ENCODE results near the gene TLCD1.
"Not testable (repeated sequence)": the region's sequence is repeated elsewhere in the genome, so short reads cannot be mapped to it uniquely, and the experiment has no call there.

The TLCD1 gene

DNA sequence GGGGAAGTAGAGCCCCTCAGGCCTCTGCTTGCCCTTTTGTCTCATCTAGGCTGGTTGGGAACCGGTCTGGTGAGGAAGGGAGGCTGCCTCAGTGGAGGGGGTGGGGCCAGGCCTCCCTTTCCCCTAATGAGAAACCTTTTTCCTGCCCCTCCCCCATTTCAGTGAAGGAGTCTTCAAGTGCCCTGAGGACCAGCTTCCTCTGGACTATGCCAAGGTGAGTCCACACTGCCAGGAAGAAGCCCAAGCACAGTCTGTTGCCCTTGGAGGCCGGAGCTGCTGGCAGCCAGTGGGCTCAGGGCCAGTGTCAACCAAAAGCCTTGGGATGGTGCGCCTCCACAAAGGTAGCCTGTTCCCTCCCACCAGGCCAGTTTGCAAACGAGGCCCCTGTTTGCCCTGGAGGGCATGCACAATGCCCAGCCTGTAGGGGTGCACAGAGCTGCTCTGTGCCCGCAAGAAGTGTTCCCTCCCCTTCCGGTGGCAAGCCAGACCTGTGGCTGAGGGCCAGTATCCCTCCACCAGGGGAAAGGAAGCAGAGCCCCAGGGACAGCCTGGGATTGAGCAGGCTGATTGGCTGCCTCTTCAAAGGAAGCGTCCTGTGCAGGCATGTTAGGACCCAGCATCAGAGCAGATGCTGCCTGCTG, 21.1 kb upstream of the TLCD1 start:
- no peak for DNase-seq (ENCODE audit: low read depth in 3 of 3, low spot score in 1 of 3)

DNA sequence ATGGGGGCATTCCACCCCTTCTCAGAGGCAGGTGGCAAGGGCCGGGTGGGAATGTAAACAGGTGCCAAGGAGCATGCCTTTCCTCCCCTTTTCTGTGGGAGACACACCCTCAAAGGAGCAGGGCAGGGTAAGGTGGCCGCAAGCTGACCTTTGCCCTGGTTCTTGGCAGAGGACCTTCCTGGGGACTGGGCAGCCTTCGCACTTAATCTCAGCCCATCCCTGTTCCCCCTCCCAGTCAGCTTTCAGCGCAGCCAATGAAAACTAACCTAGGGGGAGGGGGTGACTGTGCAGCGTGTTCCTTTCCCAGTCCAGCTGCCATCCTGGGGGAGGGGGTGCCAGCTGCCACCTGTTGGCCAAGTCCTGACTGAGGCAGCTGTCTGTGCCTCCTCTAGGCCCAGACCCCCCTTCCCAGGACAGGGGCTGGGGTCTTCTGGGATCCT, 20.6 kb upstream of the TLCD1 start:
- DNase-seq (ENCODE audit: low read depth in 3 of 3, low spot score in 1 of 3), result no peak

DNA sequence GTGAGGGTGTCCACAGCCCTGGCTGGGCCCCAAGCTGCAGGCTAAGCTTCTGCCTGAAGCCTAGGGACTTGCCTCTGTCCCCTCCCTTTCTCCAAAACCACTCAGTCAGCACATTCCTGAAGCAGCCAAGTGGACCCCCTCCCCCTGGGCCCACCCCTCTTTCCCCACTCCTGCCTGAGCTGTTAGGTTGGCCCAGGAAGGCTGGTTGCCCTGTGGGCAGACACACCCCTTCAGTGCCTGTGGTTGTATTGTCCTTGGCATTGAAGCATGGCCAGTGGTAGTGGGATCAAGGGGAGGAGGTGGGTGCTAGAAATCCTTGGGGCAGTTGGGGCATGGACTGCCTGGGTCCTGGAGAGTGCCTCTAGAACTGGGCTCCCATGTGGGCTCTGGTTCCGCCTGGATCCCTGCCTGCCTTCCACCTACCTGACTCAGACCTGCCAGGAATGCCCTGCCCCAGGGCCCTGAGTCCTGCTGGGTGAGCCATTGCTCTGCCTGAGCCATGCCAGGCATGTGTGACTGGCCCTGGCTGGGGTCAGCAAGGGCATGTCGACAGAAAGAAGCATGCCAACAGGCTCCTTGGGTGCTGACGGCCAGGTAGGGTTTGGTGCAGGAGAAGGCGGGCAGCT, 19.9 kb upstream of the TLCD1 start:
- no peak for DNase-seq (ENCODE audit: low read depth in 3 of 3, low spot score in 1 of 3)

DNA sequence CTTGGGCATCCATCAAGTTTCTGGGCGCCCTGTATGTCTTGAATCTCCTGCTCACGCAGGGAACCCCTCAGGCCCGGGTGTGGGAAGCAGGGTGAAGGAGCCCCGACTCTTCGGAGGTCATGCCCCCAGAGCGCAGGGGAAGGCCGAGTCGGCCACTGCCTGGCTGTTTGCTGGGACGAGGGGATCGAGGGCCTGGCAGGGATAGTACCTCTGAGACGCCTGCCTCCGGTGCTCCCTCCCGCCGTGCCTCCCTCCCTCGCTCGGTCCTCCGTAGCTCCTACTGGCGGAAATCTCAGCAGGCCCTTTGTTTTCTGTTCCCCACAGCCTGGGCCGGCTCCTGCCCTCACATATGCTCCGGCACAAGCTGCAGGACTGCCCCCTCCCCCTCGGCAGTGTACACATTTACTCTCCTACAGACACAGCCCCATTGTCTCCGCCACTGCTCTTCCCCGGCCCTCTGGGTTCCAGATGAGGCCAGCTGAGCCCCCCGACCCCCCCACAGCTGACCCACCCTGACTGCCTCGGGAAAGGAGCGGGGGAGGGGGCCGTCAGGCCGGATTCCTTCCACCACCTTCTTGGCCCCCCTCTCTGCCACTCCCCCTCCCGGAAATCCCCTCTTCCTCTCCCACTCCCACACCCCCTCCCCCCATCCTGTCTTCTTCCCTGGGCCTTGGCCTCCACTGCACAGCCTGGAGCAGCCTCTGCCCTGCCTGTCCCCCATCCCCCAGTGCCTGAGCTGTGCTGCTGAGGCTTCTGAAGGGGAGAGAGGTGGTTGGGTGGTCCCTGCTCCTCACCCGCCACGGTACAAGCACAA, 19.1 kb upstream of the TLCD1 start:
- no peak for DNase-seq (ENCODE audit: low read depth in 3 of 3, low spot score in 1 of 3)

DNA sequence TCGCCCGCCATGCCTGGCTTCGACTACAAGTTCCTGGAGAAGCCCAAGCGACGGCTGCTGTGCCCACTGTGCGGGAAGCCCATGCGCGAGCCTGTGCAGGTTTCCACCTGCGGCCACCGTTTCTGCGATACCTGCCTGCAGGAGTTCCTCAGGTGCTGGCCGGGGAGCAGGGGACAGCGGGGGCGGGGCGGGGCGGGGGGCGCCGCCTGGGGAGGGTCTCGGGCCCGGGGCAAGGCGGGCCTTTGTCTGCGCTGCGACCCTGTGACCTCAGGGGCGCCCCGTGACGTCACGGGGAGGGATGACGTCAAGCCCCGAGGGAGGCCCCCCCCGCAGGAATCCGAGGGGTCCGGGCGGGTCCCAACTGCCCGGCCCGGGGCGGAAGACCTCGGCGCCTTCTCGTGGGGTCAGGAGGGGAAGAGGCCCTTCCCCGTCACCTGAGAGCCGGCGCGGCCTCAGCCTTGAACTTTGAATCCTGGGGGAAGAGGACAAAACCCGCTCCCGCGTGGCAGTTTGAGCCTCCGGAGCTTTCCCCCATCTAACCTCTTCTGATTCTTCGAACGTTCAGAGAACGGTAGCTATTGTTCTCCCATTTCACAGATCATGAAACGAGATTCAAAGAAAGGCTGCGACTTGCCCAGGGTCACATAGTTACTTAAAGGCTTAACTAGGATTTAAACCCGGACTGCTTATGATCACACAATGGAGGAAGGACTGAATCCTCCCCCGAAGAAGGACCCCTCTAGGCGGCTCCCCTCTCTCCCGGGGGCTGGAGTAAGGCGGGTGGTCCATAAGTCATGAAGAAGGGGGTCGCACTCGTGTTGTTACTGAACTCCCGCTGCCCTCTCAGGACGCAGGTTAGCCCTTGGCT, 18.3 kb upstream of the TLCD1 start:
- DNase-seq (ENCODE audit: low read depth in 3 of 3, low spot score in 1 of 3), result peak in 1 of 3 donors; percentile 73

DNA sequence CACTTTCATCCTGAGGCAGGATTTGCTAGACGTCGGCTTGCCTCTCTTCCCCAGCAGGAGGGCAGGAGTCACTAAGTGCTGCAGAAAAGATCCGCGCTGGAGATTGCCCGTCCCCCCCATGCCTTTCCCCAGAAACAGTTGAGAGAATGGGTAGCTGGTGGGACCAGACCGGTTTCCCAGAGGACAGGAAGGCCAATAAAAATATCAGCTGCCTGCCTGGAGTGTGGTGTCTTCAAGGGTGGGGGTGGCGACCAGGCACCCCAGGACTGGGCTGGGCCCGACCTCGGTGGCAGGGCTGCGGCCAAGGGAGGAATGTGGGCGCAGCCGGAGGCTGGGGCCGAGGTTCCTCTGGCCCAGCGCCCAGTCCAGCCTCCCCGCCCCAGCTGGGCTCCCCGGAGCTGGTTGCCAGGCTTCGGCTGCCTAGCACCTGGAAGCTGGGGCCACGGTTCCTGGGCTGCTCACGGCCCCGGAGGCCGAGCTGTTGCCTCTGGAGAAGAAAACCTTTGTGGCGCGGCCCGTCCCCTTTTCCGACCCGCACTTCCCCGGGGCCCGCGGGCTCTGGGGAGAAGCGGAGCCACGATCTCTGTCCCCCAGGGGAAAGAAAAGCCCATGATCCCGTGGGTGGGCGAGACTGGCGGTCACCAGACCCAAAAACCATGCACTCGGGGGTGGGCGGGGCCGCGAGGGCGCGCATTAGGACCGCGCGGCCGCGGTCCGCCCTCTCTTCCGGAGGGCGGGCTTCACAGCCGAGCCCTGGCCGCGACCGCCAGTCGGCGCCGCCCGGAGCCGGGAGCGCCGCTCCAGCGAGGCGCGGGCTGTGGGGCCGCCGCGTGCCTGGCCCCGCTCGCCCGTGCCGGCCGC, 17.4 kb upstream of the TLCD1 start, which contains the start of gene TRAF4:
Gene TRAF4 (plus strand): TSS at position 769 of the 861 bp plus-strand sequence. CDS start 102 bp downstream, outside the sequence.
- DNase-seq (ENCODE audit: low read depth in 3 of 3, low spot score in 1 of 3), result peak in 1 of 3 donors; percentile 70

DNA sequence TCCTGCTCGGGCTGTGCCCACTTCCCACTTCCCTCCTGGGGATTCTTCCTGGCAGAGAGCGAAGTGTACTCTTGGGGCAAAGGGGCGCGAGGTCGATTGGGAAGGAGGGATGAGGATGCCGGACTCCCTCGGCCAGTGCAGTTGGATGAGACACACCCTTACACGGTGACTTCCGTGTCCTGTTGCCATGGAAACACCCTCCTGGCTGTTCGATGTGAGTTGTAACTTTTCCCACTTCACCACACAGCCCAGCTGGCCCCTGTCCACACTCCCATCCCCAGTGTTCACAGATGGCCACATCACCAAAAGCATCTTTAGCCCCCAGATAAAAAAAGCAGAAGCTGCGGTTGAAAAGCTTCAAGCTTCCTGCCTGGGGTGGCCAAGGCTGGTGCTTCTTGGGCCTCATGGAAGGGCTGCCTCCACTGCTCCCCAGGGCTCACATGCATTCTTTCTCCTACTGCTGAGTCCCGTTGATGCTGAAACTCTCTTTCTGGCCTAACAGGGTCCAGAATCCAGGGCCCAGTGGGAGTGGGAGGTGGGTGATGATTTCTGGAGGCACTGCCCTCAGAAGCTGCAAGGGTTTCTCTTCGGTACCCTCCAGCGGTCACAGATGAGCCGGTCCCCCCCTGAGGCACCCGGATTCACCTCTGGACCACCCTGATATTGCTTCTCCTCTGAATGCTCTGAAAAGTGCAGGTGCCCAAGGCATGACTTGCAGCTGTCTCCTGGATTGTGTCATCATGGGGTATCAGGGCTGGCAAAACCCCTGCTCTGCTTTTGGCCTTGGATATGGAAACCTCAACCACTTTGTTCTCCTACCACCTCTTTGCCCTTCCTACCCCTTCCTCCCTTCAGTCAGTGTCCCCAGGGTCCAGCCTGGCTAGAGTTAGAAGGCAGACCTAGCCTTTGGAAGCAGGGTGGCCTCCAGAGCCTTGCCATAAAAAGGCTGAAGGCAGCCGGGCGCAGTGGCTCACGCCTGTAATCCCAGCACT, 15.6 kb upstream of the TLCD1 start:
- DNase-seq (ENCODE audit: low read depth in 3 of 3, low spot score in 1 of 3), result no peak

DNA sequence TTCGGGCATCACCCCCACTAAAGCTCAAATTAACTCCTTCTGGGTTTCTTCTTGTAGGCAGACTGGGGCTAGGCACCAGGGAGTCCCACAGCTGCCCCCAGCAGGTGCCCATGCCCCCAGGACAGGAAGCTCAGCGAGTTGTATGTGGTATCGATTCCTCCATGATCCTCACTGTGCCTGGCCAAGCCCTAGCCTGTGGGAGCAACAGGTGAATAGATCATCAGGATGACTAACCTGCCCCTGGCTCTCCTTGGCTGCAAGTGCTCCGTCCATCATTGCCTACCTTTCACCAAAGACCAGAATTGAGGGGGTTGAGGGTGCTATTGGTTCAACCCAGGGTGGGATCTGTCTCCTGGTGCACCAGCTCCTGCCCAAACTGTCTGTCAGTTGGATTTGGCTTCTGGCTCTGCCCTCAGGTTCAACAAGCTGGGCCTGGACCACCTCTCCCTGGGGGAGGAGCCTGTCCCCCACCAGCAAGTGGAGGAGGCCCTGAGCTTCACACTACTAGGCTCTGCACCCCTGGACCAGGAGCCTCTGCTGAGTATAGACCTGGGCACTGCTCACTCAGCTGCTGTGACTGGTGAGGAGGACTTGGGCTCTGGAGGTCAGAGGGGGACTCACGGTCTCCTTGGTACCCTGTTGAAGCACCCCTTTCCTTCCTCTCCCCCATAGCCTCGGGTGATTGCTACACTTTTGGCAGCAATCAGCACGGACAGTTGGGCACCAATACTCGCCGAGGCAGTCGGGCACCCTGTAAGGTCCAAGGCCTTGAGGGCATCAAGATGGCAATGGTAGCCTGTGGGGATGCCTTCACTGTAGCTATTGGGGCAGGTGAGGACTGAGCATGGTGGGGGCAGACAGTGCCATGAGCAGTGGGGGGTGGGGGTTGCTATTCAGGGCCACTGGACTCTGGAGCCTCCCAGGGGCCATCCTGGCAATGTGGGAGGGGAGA, 14.6 kb upstream of the TLCD1 start:
- DNase-seq (ENCODE audit: low read depth in 3 of 3, low spot score in 1 of 3), result no peak

DNA sequence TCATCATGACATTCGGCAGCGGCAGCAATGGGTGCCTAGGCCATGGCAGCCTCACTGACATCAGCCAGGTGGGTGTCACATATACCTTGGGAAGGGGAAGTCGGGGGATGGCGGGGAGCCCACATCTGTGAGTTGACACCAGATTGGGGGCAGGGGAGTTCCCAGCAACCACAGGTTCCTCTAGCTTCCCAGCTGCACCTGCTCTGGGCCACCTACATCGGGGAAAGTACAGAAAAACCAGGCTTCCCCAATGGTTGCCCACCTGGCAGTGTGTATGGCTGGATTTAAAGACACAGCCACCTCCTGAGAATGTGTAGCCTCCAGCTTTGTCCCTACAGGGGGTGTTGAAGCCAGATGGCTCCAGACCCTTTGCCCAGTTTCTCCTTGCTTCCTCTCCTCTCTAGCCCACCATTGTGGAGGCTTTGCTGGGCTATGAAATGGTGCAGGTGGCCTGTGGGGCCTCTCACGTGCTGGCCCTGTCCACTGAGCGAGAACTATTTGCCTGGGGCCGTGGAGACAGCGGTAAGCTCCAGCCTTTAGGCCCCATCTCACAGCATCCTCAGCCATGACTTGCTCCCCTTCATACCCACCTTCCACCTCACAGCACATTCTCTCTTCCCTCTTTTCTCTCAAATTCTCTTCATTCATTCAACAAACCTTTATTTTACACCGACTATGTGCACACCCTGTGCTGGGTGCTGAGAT, 12.8 kb upstream of the TLCD1 start:
- peak in 1 of 3 donors; percentile 49 for DNase-seq (ENCODE audit: low read depth in 3 of 3, low spot score in 1 of 3)

DNA sequence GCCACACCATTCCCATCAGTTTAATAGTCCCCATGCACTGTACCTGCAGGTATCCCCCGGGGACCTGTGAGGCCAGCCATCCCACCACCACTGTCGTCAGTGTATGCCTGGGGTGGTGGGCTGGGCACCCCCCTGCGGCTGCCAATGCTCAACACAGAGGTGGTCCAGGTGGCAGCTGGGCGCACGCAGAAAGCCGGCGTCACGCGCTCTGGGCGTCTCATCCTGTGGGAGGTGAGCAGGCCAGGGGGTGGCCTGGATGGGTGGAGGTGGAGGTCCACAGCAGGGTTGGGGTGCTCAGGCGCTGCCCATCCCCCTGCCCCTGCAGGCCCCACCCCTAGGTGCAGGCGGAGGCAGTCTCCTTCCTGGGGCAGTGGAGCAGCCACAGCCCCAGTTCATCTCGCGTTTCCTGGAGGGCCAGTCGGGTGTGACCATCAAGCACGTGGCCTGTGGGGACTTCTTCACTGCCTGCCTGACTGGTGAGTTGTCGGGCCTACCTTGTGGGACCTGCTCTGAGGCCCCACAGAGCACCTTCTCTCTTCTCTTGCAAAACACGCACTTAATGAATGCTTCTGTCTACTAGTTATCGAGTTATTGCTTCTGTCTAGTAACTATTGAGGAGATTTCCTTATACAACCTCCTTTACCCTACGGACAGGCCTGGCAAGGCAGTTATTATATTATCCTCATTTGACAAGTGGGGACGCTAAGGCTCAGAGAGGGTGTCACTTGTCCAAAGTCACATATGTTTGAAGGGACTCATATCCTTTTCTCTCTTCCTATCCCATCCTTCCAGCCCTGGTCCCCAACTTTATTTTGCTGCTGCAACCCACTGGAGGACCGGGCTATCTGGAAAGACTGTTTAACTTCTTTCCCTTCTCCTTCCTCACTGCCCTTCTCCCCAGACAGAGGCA, 12.0 kb upstream of the TLCD1 start:
- no peak for DNase-seq (ENCODE audit: low read depth in 3 of 3, low spot score in 1 of 3)

DNA sequence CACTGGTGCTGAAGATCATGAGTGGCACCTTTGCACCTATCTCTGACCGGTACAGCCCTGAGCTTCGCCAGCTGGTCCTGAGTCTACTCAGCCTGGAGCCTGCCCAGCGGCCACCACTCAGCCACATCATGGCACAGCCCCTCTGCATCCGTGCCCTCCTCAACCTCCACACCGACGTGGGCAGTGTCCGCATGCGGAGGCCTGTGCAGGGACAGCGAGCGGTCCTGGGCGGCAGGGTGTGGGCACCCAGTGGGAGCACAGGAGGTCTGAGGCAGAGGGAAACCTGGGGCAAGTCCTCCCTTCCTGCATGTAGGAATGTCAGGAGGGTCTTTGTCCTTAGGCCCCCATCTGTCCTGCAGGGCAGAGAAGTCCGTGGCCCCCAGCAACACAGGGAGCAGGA, 11.3 kb upstream of the TLCD1 start:
- no peak for DNase-seq (ENCODE audit: low read depth in 3 of 3, low spot score in 1 of 3)

DNA sequence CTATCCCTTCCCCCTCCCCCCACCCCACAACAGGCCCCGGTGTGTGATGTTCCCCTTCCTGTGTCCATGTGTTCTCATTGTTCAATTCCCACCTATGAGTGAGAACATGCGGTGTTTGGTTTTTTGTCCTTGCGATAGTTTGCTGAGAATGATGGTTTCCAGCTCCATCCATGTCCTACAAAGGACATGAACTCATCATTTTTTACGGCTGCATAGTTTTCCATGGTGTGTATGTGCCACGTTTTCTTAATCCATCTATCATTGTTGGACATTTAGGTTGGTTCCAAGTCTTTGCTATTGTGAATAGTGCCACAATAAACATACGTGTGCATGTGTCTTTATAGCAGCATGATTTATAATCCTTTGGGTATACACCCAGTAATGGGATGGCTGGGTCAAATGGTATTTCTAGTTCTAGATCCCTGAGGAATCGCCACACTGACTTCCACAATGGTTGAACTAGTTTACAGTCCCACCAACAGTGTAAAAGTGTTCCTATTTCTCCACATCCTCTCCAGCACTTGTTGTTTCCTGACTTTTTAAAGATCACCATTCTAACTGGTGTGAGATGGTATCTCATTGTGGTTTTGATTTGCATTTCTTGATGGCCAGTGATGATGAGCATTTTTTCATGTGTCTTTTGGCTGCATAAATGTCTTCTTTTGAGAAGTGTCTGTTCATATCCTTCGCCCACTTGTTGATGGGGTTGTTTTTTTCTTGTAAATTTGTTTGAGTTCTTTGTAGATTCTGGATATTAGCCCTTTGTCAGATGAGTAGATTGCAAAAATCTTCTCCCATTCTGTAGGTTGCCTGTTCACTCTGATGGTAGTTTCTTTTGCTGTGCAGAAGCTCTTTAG, 10.1 kb upstream of the TLCD1 start:
- DNase-seq (ENCODE audit: low read depth in 3 of 3, low spot score in 1 of 3), result not testable (repeated sequence)

DNA sequence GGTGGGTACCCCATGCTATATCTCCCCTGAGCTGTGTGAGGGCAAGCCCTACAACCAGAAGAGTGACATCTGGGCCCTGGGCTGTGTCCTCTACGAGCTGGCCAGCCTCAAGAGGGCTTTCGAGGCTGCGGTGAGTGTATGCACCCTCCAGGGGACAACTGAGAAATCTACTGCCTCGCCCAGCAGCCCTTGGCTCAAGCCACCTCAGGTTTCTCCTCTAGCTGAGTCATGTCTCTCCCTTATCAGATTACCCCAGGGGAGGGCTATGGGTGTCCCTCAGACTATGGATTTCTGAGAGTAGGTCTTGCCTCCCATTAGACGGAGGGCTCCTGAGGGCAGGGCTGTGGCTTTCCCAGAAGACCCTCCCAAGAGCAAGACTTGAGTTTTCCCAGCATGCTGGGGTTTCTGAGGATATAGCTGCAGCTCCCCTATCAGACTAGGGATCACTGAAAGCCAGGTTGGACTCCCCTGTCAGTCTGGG, 9.2 kb upstream of the TLCD1 start:
- no peak for DNase-seq (ENCODE audit: low read depth in 3 of 3, low spot score in 1 of 3)

DNA sequence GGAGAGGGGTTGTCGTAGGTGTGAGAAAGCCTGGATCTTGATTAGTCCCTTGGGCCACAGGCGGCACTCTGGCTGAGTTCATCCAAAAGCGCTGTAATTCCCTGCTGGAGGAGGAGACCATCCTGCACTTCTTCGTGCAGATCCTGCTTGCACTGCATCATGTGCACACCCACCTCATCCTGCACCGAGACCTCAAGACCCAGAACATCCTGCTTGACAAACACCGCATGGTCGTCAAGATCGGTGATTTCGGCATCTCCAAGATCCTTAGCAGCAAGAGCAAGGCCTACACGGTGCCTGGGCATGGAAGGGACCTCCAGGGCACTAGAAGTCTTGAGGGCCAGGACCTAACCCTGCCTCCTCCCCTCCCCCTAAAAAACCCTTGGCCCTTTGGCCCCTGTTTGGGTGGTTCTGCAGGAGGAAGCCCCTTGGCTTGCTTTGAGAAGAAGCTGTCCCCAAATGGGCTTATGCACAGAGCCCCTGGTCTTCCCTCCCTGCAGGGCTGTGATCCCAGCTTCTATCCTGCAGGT, 8.7 kb upstream of the TLCD1 start:
- no peak for DNase-seq (ENCODE audit: low read depth in 3 of 3, low spot score in 1 of 3)

DNA sequence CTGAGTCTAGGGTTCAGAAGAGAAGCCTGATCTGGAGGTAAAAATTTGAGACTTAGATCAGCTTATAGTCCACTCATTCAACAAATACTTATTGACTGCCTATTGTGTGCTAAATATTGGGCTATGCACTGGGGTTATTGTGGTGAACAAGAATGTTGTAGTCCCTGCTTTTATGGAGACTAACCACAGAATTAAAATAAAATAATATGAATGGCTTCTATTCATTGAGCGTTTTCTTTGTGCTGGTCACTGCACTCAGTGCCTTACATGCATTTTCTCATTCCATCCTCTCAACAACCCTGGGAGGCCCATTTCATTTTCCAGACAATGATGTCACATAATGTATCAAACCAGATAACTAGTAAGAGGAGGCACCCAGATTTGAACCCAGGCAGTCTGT, 7.3 kb upstream of the TLCD1 start:
- no peak for DNase-seq (ENCODE audit: low read depth in 3 of 3, low spot score in 1 of 3)

Measured in stimulated activated CD4-positive, alpha-beta T cell treated with anti-CD3 and anti-CD28 coated beads, TNF-alpha, amount 100 ng/mL, for 1 hour (primary cell).